Calu3 (cell line): ENCODE results near the gene TNFRSF4. TPM values are rescaled to one million over a fixed set of nuclear protein-coding genes. Genes with fewer than 3 reads are reported as not detected.

Experiments
- BruUV-seq: library from RNA; stranded (reverse); fragments of 400-500 nt; replicated peaks from 2 replicates; lab custom pipeline; 2021; lab: Mats Ljungman, UMichigan
- CTCF ChIA-PET: fragments of 300-600 bp; sonication (Branson Sonifier 250); formaldehyde crosslinking; loops from one replicate; lab custom pipeline; 2022; ENCODE audit warnings: antibody characterized with exemption; lab: Charles Lee
- DNase-seq: peaks from one replicate; pipeline ENCODE4 v3.0.0; 2022
- H3K27ac Mint-ChIP-seq: one replicate; pipeline ENCODE4 v1.8.0; 2022; ENCODE audit warnings: mixed read lengths; ENCODE audit not compliant: unreplicated experiment
- H3K27me3 Mint-ChIP-seq: one replicate; pipeline ENCODE4 v1.8.0; 2022; ENCODE audit warnings: mixed read lengths; ENCODE audit not compliant: unreplicated experiment
- H3K36me3 Mint-ChIP-seq: one replicate; pipeline ENCODE4 v1.8.0; 2022; ENCODE audit warnings: mild to moderate bottlenecking, moderate library complexity, mixed read lengths; ENCODE audit not compliant: insufficient read depth, unreplicated experiment
- H3K4me1 Mint-ChIP-seq: one replicate; pipeline ENCODE4 v1.8.0; 2022; ENCODE audit warnings: mild to moderate bottlenecking, low read depth, mixed read lengths; ENCODE audit not compliant: unreplicated experiment
- H3K4me3 Mint-ChIP-seq: one replicate; pipeline ENCODE4 v1.8.0; 2022; ENCODE audit warnings: mild to moderate bottlenecking, low read depth, moderate library complexity, mixed read lengths; ENCODE audit not compliant: unreplicated experiment
- H3K9me3 Mint-ChIP-seq: one replicate; pipeline ENCODE4 v1.8.0; 2022; ENCODE audit warnings: low read depth, mixed read lengths; ENCODE audit not compliant: unreplicated experiment
- intact Hi-C: fragments of 100-400 bp; cut with micrococcal nuclease; formaldehyde crosslinking; loops from one replicate; pipeline ENCODE4 v1.10.0; 2022; ENCODE audit not compliant: unreplicated experiment
- total RNA-seq: library from RNA; stranded (reverse); gene quantifications from 2 replicates; pipeline ENCODE4 v1.2.3, GENCODE V29; 2022
- TF ChIP-seq, protein P1 (sequence below): fragments of 200-600 bp; IDR thresholded peaks from one replicate; pipeline ENCODE4 v1.8.0; 2022; ENCODE audit warnings: antibody characterized with exemption; ENCODE audit not compliant: unreplicated experiment

The TNFRSF4 gene
- total RNA-seq, 1 experiment from 2014 or later: not detected

DNA sequence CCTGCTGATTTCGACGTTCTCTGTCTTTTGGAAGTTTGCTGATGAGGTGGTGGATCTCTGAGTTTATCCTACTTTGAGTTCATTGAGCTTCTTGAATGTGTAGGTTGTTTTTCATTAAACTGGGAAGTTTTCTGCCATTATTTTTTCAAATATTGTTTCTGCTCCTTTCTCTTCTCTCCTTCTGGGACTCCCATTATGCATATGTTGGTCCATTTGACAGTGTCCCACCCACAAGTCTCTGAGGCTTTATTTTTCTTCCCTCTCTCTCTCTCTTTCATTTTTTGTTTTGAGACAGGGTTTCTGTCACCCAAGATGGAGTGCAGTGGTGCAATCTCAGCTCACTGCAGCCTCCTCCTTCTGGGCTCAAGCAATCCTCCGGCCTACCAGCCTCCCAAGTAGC lies 19.2 kb downstream of the TNFRSF4 start:
- TF ChIP-seq, protein P1, sequence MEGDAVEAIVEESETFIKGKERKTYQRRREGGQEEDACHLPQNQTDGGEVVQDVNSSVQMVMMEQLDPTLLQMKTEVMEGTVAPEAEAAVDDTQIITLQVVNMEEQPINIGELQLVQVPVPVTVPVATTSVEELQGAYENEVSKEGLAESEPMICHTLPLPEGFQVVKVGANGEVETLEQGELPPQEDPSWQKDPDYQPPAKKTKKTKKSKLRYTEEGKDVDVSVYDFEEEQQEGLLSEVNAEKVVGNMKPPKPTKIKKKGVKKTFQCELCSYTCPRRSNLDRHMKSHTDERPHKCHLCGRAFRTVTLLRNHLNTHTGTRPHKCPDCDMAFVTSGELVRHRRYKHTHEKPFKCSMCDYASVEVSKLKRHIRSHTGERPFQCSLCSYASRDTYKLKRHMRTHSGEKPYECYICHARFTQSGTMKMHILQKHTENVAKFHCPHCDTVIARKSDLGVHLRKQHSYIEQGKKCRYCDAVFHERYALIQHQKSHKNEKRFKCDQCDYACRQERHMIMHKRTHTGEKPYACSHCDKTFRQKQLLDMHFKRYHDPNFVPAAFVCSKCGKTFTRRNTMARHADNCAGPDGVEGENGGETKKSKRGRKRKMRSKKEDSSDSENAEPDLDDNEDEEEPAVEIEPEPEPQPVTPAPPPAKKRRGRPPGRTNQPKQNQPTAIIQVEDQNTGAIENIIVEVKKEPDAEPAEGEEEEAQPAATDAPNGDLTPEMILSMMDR: no peak
- Mint-ChIP-seq H3K4me3 (no peak overlapping the region), H3K36me3 (no peaks in the 10 kb centered on the region), H3K4me1 (no peaks in the 10 kb centered on the region), H3K27ac (no peak overlapping the region), H3K27me3 (no peaks in the 10 kb centered on the region), H3K9me3 (peaks cover 4% of the 10 kb centered on the region)
- no TSS peak for BruUV-seq
- DNase-seq: no peak
- CTCF ChIA-PET: no interaction called here
- intact Hi-C loops: no loop called here

DNA sequence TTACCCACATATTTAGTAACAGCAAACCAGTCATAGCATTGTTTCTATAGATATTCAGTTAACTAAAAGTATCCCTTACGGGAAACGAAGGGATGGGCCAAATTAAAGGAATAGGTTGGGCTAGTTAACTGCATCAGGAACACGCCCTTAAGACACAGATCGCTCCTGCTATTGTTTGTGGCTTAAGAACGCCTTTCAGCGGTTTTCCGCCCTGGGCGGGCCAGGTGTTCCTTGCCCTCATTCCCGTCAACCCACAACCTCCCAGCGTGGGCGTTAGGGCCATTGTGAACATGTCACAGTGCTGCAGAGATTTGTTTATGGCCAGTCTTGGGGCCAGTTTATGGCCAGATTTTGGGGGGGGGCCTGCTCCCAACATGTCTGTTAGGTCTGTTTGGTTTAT lies 22.2 kb downstream of the TNFRSF4 start:
- Mint-ChIP-seq H3K27ac (no peak overlapping the region), H3K4me3 (no peak overlapping the region), H3K36me3 (no peaks in the 10 kb centered on the region), H3K9me3 (peaks cover 4% of the 10 kb centered on the region), H3K4me1 (no peaks in the 10 kb centered on the region), H3K27me3 (no peaks in the 10 kb centered on the region)
- intact Hi-C loops: no loop called here
- DNase-seq: no peak
- TF ChIP-seq, protein P1: no peak
- CTCF ChIA-PET: no interaction called here
- BruUV-seq: no TSS peak

DNA sequence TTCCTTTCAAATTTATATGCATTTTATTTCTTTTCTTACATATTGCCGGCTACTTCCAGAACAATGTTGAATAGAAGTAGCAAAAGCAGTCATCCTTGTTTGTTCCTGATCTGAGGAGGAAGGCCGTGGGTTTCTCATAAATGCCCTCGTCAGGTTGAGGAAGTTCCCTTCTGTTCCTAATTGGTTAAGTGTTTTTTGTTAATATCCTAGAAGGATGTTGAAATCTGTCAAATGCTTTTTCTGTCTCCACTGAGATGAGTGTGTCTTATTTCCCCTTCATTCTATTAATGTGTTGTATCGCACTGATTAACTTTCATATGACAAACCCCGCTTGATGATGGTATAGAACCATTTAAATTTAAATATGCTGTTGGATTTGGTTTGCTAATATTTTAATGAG lies 24.8 kb downstream of the TNFRSF4 start:
- intact Hi-C loops: no loop called here

DNA sequence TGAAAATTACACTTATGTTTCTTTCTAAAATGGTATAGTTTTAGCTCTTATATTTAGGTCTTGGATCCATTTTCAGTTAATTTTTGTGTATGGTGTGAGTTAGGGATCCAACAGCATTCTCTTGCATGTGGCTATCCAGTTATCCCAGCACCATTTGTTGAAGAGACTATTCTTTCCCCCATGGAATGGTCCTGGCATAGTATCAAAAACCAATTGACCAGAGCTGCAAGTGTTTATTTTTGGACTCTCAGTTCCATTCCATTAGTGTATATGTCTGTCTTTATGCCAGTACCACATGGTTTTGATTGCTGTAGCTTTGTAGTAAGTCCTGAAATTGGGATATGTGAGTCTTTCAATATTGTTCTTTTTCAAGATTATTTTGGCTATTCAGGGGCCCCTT lies 26.0 kb downstream of the TNFRSF4 start:
- H3K27me3 Mint-ChIP-seq: no peaks in the 10 kb centered on the region
- no peaks in the 10 kb centered on the region for H3K9me3 Mint-ChIP-seq
- intact Hi-C loops: no loop called here
- peaks cover 11% of the 10 kb centered on the region for H3K36me3 Mint-ChIP-seq
- TF ChIP-seq, protein P1: no peak
- DNase-seq: no peak
- no peaks in the 10 kb centered on the region for H3K4me1 Mint-ChIP-seq
- CTCF ChIA-PET: interaction anchor here (0.7 kb wide), 1 partner anchor 17 kb away, joined by 3 read pairs; no protein-coding TSS in a partner anchor
- no TSS peak for BruUV-seq
- H3K4me3 Mint-ChIP-seq: no peak overlapping the region
- H3K27ac Mint-ChIP-seq: no peak overlapping the region

More for the DNA sequence above, 24.8 kb downstream of the TNFRSF4 start:
- BruUV-seq: no TSS peak
- Mint-ChIP-seq H3K4me1 (no peaks in the 10 kb centered on the region), H3K36me3 (peaks cover 6% of the 10 kb centered on the region), H3K27me3 (no peaks in the 10 kb centered on the region), H3K9me3 (no peaks in the 10 kb centered on the region), H3K27ac (no peak overlapping the region), H3K4me3 (no peak overlapping the region)
- TF ChIP-seq, protein P1: no peak
- CTCF ChIA-PET: no interaction called here
- no peak for DNase-seq
